ENCODE results near the gene SOD3. TPM values are rescaled to one million over a fixed set of nuclear protein-coding genes. Genes with fewer than 3 reads are reported as not detected.

SOD3 gene
- total and polyA plus RNA-seq, 9 of the 15 experiments (the other 6 are each of a cell fraction or from before 2014, with no cell fraction given) = 0.10 to 0.31 (median 0.24) TPM; not detected in 6

DNA sequence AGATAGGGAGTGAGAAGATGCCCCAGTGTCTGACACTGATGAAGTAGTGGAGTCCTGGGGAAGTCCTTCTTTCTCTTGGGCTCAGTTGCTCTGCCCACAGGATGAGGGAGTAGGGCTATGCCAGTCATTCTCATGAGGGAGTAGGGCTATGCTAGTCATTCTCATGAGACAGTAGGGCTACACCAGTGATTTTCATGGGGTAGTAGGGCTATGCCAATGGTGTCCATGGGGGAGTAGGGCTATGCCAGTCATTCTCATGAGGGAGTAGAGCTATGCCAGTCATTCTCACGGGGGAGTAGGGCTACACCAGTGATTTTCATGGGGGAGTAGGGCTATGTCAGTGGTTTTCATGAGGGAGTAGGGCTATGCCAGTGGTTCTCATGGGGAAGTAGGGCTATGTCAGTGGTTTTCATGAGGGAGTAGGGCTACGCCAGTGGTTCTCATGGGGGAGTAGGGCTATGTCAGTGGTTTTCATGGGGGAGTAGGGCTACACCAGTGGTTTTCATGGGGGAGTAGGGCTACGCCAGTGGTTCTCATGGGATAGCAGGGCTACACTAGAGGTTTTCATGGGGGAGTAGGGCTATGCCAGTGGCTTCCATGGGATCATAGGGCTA is 43.3 kb upstream of the SOD3 start (continued):
- TF ChIP-seq, protein P1, sequence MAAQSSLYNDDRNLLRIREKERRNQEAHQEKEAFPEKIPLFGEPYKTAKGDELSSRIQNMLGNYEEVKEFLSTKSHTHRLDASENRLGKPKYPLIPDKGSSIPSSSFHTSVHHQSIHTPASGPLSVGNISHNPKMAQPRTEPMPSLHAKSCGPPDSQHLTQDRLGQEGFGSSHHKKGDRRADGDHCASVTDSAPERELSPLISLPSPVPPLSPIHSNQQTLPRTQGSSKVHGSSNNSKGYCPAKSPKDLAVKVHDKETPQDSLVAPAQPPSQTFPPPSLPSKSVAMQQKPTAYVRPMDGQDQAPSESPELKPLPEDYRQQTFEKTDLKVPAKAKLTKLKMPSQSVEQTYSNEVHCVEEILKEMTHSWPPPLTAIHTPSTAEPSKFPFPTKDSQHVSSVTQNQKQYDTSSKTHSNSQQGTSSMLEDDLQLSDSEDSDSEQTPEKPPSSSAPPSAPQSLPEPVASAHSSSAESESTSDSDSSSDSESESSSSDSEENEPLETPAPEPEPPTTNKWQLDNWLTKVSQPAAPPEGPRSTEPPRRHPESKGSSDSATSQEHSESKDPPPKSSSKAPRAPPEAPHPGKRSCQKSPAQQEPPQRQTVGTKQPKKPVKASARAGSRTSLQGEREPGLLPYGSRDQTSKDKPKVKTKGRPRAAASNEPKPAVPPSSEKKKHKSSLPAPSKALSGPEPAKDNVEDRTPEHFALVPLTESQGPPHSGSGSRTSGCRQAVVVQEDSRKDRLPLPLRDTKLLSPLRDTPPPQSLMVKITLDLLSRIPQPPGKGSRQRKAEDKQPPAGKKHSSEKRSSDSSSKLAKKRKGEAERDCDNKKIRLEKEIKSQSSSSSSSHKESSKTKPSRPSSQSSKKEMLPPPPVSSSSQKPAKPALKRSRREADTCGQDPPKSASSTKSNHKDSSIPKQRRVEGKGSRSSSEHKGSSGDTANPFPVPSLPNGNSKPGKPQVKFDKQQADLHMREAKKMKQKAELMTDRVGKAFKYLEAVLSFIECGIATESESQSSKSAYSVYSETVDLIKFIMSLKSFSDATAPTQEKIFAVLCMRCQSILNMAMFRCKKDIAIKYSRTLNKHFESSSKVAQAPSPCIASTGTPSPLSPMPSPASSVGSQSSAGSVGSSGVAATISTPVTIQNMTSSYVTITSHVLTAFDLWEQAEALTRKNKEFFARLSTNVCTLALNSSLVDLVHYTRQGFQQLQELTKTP (IDR thresholded peaks at IDR 0.05; ENCODE audit: low read depth in 1 of 2, partially characterized antibody in 2 of 2) = no peak
- no peak for TF ChIP-seq SAFB (IDR thresholded peaks at IDR 0.05; ENCODE audit: borderline replicate concordance, low read depth, low read length)

DNA sequence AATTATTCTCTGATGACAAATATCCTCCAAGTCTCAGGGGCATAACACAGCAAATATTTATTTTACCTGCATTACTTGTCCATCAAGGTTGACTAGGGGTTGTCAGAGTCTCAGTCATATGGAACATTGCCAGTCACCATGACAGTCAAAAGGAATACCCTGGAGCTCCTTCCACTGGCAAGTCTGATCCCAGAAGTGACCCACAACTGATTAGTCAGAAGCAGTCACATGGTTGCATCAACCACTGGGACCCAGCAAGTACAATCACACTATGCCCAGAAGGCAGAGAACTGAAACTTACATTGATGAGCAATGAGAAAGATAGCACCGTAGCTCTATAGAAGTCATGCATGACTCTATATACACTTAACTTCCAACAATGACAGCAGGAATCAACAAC is 41.9 kb upstream of the SOD3 start:
- H3K36me3 ChIP-seq (ENCODE audit: control insufficient read depth, insufficient read depth, low read length) = no peaks in the 10 kb centered on the region
- DNase-seq (ENCODE audit: extremely low read depth in 1 of 4, low spot score in 3 of 4) = no peak
- ATAC-seq = no peak
- no peaks in the 10 kb centered on the region for H3K27me3 ChIP-seq (ENCODE audit: control insufficient read depth in 2 of 2, insufficient read depth in 2 of 2, low read length in 2 of 2)
- H3K4me1 ChIP-seq (replicated peaks in 1 of 2; ENCODE audit: control insufficient read depth in 2 of 2, insufficient read depth in 2 of 2, low read length in 2 of 2) = no peaks in the 10 kb centered on the region
- in situ Hi-C loops (cut with MboI) = no loop called here
- CTCF ChIA-PET (ENCODE audit: low intra/inter-chr PET ratio) = no interaction called here
- no peaks in the 10 kb centered on the region; the same call in 1 of the 2 replicates for H3K9me3 ChIP-seq (replicated peaks; ENCODE audit: control insufficient read depth, insufficient read depth, low read depth, low read length)
- no peaks in the 10 kb centered on the region for H3K79me2 ChIP-seq (ENCODE audit: control insufficient read depth, insufficient read depth, low read length)
- BruUV-seq (replicated peaks) = no TSS peak
- WGBS (ENCODE audit: insufficient coverage, low coverage, missing lambda C conversion rate) = 0% methylated on average over 1 of the region's 1 CpG
- FAIRE-seq = no peak
- intact Hi-C loops (cut with micrococcal nuclease) = no loop called here
- H4K20me1 ChIP-seq (replicated peaks; ENCODE audit: control insufficient read depth, insufficient read depth, low read length) = no peaks in the 10 kb centered on the region
- no peak overlapping the region for H3K9ac ChIP-seq (ENCODE audit: insufficient read depth in 1 of 2, low read depth in 2 of 2, low read length in 2 of 2)
- H3K9me1 ChIP-seq (ENCODE audit: control insufficient read depth, insufficient read depth, low read length) = no peaks in the 10 kb centered on the region
- no peak overlapping the region for H3K4me3 ChIP-seq
- H3K4me2 ChIP-seq (ENCODE audit: insufficient read depth, low read length) = no peak overlapping the region
- H3K27ac ChIP-seq (ENCODE audit: extremely low read depth, low read depth, low read length) = no peak overlapping the region
- no peak overlapping the region for H2AFZ ChIP-seq (ENCODE audit: low read depth, low read length)
- POLR2A ChIA-PET = no interaction called here
- no peak for TF ChIP-seq NR4A1 (CRISPR knock-in tag; IDR thresholded peaks at IDR 0.05)
- TF ChIP-seq NR4A1 (tag; IDR thresholded peaks at IDR 0.05) = no peak
- TF ChIP-seq MAFG (tag; conservative IDR thresholded peaks at IDR 0.05) = no peak
- TF ChIP-seq, protein P2, sequence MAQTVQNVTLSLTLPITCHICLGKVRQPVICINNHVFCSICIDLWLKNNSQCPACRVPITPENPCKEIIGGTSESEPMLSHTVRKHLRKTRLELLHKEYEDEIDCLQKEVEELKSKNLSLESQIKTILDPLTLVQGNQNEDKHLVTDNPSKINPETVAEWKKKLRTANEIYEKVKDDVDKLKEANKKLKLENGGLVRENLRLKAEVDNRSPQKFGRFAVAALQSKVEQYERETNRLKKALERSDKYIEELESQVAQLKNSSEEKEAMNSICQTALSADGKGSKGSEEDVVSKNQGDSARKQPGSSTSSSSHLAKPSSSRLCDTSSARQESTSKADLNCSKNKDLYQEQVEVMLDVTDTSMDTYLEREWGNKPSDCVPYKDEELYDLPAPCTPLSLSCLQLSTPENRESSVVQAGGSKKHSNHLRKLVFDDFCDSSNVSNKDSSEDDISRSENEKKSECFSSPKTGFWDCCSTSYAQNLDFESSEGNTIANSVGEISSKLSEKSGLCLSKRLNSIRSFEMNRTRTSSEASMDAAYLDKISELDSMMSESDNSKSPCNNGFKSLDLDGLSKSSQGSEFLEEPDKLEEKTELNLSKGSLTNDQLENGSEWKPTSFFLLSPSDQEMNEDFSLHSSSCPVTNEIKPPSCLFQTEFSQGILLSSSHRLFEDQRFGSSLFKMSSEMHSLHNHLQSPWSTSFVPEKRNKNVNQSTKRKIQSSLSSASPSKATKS (CRISPR knock-in tag; IDR thresholded peaks at IDR 0.05) = no peak
- TF ChIP-seq, protein P3, sequence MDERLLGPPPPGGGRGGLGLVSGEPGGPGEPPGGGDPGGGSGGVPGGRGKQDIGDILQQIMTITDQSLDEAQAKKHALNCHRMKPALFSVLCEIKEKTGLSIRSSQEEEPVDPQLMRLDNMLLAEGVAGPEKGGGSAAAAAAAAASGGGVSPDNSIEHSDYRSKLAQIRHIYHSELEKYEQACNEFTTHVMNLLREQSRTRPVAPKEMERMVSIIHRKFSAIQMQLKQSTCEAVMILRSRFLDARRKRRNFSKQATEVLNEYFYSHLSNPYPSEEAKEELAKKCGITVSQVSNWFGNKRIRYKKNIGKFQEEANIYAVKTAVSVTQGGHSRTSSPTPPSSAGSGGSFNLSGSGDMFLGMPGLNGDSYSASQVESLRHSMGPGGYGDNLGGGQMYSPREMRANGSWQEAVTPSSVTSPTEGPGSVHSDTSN (CRISPR knock-in tag; IDR thresholded peaks at IDR 0.05; ENCODE audit: low read depth) = no peak
- TF ChIP-seq, protein P3 (tag; conservative IDR thresholded peaks at IDR 0.05; ENCODE audit: low read depth) = no peak
- no peak for TF ChIP-seq HNRNPL (IDR thresholded peaks at IDR 0.05; ENCODE audit: low read depth, low read length)
- no peak for TF ChIP-seq CBX1 (IDR thresholded peaks at IDR 0.05; ENCODE audit: low read depth)
- TF ChIP-seq ZNF589 (CRISPR knock-in tag; IDR thresholded peaks at IDR 0.05; ENCODE audit: low read depth) = no peak
- TF ChIP-seq ZNF79 (CRISPR knock-in tag; IDR thresholded peaks at IDR 0.05; ENCODE audit: low read depth) = no peak

Data from K562 (cell line).